Cardiac fibroblast (primary cell): ENCODE data around the gene INPP5A.
"Not testable (repeated sequence)": the region's sequence is repeated elsewhere in the genome, so short reads cannot be mapped to it uniquely, and the experiment has no call there.

Experiments
- DNase-seq, 2 donors: peaks; one replicate each; pipeline versions ENCODE4 v3.0.0 to v3.0.0-alpha.2; 2010; ENCODE audit warnings: low read depth in 2 of 2
- H3K4me3 ChIP-seq, 2 donors: replicated peaks in 1 of 2; 1 replicate in 1 of 2; 2 replicates in 1 of 2; pipeline ENCODE4 v1.5.1; 2011; ENCODE audit warnings: low read depth in 2 of 2, low read length in 2 of 2, mild to moderate bottlenecking in 2 of 2, moderate library complexity in 1 of 2
- TF ChIP-seq, protein P1 (sequence below): IDR thresholded peaks from one replicate; pipeline ENCODE4 v1.5.1; 2011; ENCODE audit warnings: low read depth, mild to moderate bottlenecking, low read length, inconsistent platforms

The INPP5A gene, protein sequence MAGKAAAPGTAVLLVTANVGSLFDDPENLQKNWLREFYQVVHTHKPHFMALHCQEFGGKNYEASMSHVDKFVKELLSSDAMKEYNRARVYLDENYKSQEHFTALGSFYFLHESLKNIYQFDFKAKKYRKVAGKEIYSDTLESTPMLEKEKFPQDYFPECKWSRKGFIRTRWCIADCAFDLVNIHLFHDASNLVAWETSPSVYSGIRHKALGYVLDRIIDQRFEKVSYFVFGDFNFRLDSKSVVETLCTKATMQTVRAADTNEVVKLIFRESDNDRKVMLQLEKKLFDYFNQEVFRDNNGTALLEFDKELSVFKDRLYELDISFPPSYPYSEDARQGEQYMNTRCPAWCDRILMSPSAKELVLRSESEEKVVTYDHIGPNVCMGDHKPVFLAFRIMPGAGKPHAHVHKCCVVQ

GRCh38 chr10:132537684-132538001 lies at the start of gene INPP5A:
INPP5A (plus strand) TSS chr10:132537787; CDS start chr10:132538097, 310 bp downstream.
- H3K4me3 ChIP-seq, result peak within 1 kb of the TSS; percentile 68 to 69
- TF ChIP-seq, protein P1, sequence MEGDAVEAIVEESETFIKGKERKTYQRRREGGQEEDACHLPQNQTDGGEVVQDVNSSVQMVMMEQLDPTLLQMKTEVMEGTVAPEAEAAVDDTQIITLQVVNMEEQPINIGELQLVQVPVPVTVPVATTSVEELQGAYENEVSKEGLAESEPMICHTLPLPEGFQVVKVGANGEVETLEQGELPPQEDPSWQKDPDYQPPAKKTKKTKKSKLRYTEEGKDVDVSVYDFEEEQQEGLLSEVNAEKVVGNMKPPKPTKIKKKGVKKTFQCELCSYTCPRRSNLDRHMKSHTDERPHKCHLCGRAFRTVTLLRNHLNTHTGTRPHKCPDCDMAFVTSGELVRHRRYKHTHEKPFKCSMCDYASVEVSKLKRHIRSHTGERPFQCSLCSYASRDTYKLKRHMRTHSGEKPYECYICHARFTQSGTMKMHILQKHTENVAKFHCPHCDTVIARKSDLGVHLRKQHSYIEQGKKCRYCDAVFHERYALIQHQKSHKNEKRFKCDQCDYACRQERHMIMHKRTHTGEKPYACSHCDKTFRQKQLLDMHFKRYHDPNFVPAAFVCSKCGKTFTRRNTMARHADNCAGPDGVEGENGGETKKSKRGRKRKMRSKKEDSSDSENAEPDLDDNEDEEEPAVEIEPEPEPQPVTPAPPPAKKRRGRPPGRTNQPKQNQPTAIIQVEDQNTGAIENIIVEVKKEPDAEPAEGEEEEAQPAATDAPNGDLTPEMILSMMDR, result no peak

GRCh38 chr10:132488231-132488821 lies 49.3 kb upstream of the INPP5A start:
- no peak overlapping the region for H3K4me3 ChIP-seq
- no peak for DNase-seq
- TF ChIP-seq, protein P1, result no peak

More at GRCh38 chr10:132537684-132538001, at the start of gene INPP5A:
- no peak for DNase-seq

- no peak for DNase-seq
- H3K4me3 ChIP-seq, result no peak overlapping the region
- TF ChIP-seq, protein P1, result no peak
These were observed 48.4 kb upstream of the INPP5A start for GRCh38 chr10:132489053-132489703.

- TF ChIP-seq, protein P1, result no peak
- H3K4me3 ChIP-seq, result no peak overlapping the region
- no peak for DNase-seq
These were observed 47.7 kb upstream of the INPP5A start for GRCh38 chr10:132489704-132490534.

DNA sequence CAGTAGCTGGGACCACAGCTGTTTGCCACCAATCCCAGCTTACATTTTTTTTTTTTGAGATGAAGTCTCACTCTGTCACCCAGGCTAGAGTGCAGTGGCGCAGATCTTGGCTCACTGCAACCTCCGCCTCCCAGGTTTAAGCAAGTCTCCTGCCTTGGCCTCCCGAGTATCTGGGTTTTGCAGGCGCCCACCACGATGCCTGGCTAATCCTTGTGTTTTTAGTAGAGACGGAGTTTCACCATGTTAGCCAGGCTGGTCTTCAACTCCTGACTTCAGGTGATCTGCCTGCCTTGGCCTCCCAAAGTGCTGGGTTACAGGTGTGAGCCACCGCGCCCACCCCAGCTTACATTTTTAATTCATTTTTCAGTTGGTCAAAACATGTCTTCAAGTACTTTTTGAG lies 46.1 kb upstream of the INPP5A start:
- DNase-seq, H3K4me3 ChIP-seq: not testable (repeated sequence)

GRCh38 chr10:132492323-132493025 lies 45.1 kb upstream of the INPP5A start:
- H3K4me3 ChIP-seq, result no peak overlapping the region
- TF ChIP-seq, protein P1, result no peak
- no peak for DNase-seq
